ENCODE results near the gene ALDH16A1.

ALDH16A1 gene

GRCh38 chr19:49453013-49453756, at the start of gene ALDH16A1:
Gene ALDH16A1 (plus strand): TSS chr19:49453225. CDS start chr19:49453332, 107 bp downstream.
- DNase-seq (ENCODE audit: low read depth in 1 of 2, low spot score in 1 of 2), result peak; percentile 94 to 98

GRCh38 chr19:49403404-49404187, 49.4 kb upstream of the ALDH16A1 start:
- no peak for DNase-seq (ENCODE audit: low read depth in 1 of 2, low spot score in 1 of 2)

GRCh38 chr19:49407079-49407478, 45.9 kb upstream of the ALDH16A1 start:
- DNase-seq (ENCODE audit: low read depth in 1 of 2, low spot score in 1 of 2), result no peak

- DNase-seq (ENCODE audit: low read depth in 1 of 2, low spot score in 1 of 2), result no peak
Observed at GRCh38 chr19:49407482-49408015, 45.5 kb upstream of the ALDH16A1 start.

GRCh38 chr19:49408816-49409440, 44.1 kb upstream of the ALDH16A1 start:
- DNase-seq (ENCODE audit: low read depth in 1 of 2, low spot score in 1 of 2), result no peak

- DNase-seq (ENCODE audit: low read depth in 1 of 2, low spot score in 1 of 2), result no peak
Observed at GRCh38 chr19:49409441-49410029, 43.5 kb upstream of the ALDH16A1 start.

- DNase-seq (ENCODE audit: low read depth in 1 of 2, low spot score in 1 of 2), result no peak
Observed at GRCh38 chr19:49411681-49412326, 41.2 kb upstream of the ALDH16A1 start.

- DNase-seq (ENCODE audit: low read depth in 1 of 2, low spot score in 1 of 2), result no peak
Observed at GRCh38 chr19:49413348-49413747, 39.7 kb upstream of the ALDH16A1 start.

- no peak for DNase-seq (ENCODE audit: low read depth in 1 of 2, low spot score in 1 of 2)
Observed at GRCh38 chr19:49414256-49414655, 38.8 kb upstream of the ALDH16A1 start.

GRCh38 chr19:49415102-49415809, 37.8 kb upstream of the ALDH16A1 start:
- DNase-seq (ENCODE audit: low read depth in 1 of 2, low spot score in 1 of 2), result no peak

GRCh38 chr19:49415810-49416200, 37.2 kb upstream of the ALDH16A1 start:
- DNase-seq (ENCODE audit: low read depth in 1 of 2, low spot score in 1 of 2), result no peak

- DNase-seq (ENCODE audit: low read depth in 1 of 2, low spot score in 1 of 2), result no peak
Observed at GRCh38 chr19:49417088-49417487, 35.9 kb upstream of the ALDH16A1 start.

- no peak for DNase-seq (ENCODE audit: low read depth in 1 of 2, low spot score in 1 of 2)
Observed at GRCh38 chr19:49418511-49418910, 34.5 kb upstream of the ALDH16A1 start.

- DNase-seq (ENCODE audit: low read depth in 1 of 2, low spot score in 1 of 2), result no peak
Observed at GRCh38 chr19:49419173-49419572, 33.9 kb upstream of the ALDH16A1 start.

GRCh38 chr19:49420227-49420626, 32.8 kb upstream of the ALDH16A1 start:
- DNase-seq (ENCODE audit: low read depth in 1 of 2, low spot score in 1 of 2), result no peak

GRCh38 chr19:49421039-49421877, 31.8 kb upstream of the ALDH16A1 start:
- DNase-seq (ENCODE audit: low read depth in 1 of 2, low spot score in 1 of 2), result no peak

GRCh38 chr19:49421878-49422202, 31.2 kb upstream of the ALDH16A1 start:
- DNase-seq (ENCODE audit: low read depth in 1 of 2, low spot score in 1 of 2), result no peak

GRCh38 chr19:49422407-49423070, 30.5 kb upstream of the ALDH16A1 start:
- no peak for DNase-seq (ENCODE audit: low read depth in 1 of 2, low spot score in 1 of 2)
